T-helper 1 cell treated with Interleukin-12 subunit alpha and Interleukin-12 subunit beta and Interleukin-4 antibody, amounts not matched to agents 30 μg/mL and 1 μg/mL, for 36 hours (primary cell): Measurements from ENCODE around the gene LRRC70.
A peak's percentile ranks its signal among the peaks of the same experiment; 100 is the strongest.
"Not testable (repeated sequence)": the region's sequence is repeated elsewhere in the genome, so short reads cannot be mapped to it uniquely, and the experiment has no call there.

Source experiments
- H3K27ac Mint-ChIP-seq: one replicate; pipeline ENCODE4 v1.8.0; 2021; ENCODE audit warnings: mild to moderate bottlenecking, mixed read lengths
- H3K27me3 Mint-ChIP-seq: one replicate; pipeline ENCODE4 v1.8.0; 2021; ENCODE audit warnings: low read depth, mixed read lengths
- H3K36me3 Mint-ChIP-seq: one replicate; pipeline ENCODE4 v1.8.0; 2021; ENCODE audit warnings: low read depth, mixed read lengths
- H3K4me1 Mint-ChIP-seq: one replicate; pipeline ENCODE4 v1.8.0; 2021; ENCODE audit warnings: low read depth, mixed read lengths
- H3K4me3 Mint-ChIP-seq: one replicate; pipeline ENCODE4 v1.8.0; 2021; ENCODE audit warnings: mild to moderate bottlenecking, moderate library complexity, mixed read lengths
- H3K9me3 Mint-ChIP-seq: one replicate; pipeline ENCODE4 v1.8.0; 2021; ENCODE audit warnings: mixed read lengths

LRRC70 gene

GRCh38 chr5:62564101-62564500, 14.5 kb upstream of the LRRC70 start:
- Mint-ChIP-seq H3K27ac (no peak overlapping the region), H3K27me3 (no peaks in the 10 kb centered on the region), H3K9me3 (peaks cover 27% of the 10 kb centered on the region), H3K4me1 (no peaks in the 10 kb centered on the region), H3K4me3 (no peak overlapping the region), H3K36me3 (peaks cover 36% of the 10 kb centered on the region)

- H3K9me3 Mint-ChIP-seq: peaks cover 30% of the 10 kb centered on the region
- not testable (repeated sequence) for H3K4me3 Mint-ChIP-seq, H3K27ac Mint-ChIP-seq, H3K27me3 Mint-ChIP-seq, H3K4me1 Mint-ChIP-seq
- peaks cover 46% of the 10 kb centered on the region for H3K36me3 Mint-ChIP-seq
These were observed 12.9 kb upstream of the LRRC70 start for GRCh38 chr5:62565740-62566139.

GRCh38 chr5:62568143-62568542, 10.5 kb upstream of the LRRC70 start:
- H3K9me3 Mint-ChIP-seq: peaks cover 30% of the 10 kb centered on the region
- H3K36me3 Mint-ChIP-seq: peaks cover 46% of the 10 kb centered on the region
- H3K27ac Mint-ChIP-seq: no peak overlapping the region
- no peak overlapping the region for H3K4me3 Mint-ChIP-seq
- no peaks in the 10 kb centered on the region for H3K4me1 Mint-ChIP-seq
- no peaks in the 10 kb centered on the region for H3K27me3 Mint-ChIP-seq

GRCh38 chr5:62568800-62569432, 9.7 kb upstream of the LRRC70 start:
- H3K4me3 Mint-ChIP-seq: no peak overlapping the region
- H3K9me3 Mint-ChIP-seq: peaks cover 30% of the 10 kb centered on the region
- no peaks in the 10 kb centered on the region for H3K27me3 Mint-ChIP-seq
- H3K36me3 Mint-ChIP-seq: peaks cover 46% of the 10 kb centered on the region
- H3K27ac Mint-ChIP-seq: no peak overlapping the region
- no peaks in the 10 kb centered on the region for H3K4me1 Mint-ChIP-seq

- peaks cover 43% of the 10 kb centered on the region for H3K36me3 Mint-ChIP-seq
- no peak overlapping the region for H3K27ac Mint-ChIP-seq
- H3K27me3 Mint-ChIP-seq: no peaks in the 10 kb centered on the region
- no peak overlapping the region for H3K4me3 Mint-ChIP-seq
- H3K9me3 Mint-ChIP-seq: peaks cover 30% of the 10 kb centered on the region
- no peaks in the 10 kb centered on the region for H3K4me1 Mint-ChIP-seq
These were observed 9.1 kb upstream of the LRRC70 start for GRCh38 chr5:62569470-62569869.

GRCh38 chr5:62572918-62573514, 5.6 kb upstream of the LRRC70 start:
- Mint-ChIP-seq H3K27me3 (no peaks in the 10 kb centered on the region), H3K4me1 (peaks cover 7% of the 10 kb centered on the region), H3K4me3 (no peak overlapping the region), H3K36me3 (peaks cover 22% of the 10 kb centered on the region), H3K9me3 (peaks cover 13% of the 10 kb centered on the region), H3K27ac (no peak overlapping the region)

- H3K36me3 Mint-ChIP-seq: peaks cover 9% of the 10 kb centered on the region
- no peak overlapping the region for H3K4me3 Mint-ChIP-seq
- H3K27me3 Mint-ChIP-seq: no peaks in the 10 kb centered on the region
- H3K9me3 Mint-ChIP-seq: no peaks in the 10 kb centered on the region
- no peak overlapping the region for H3K27ac Mint-ChIP-seq
- peaks cover 10% of the 10 kb centered on the region for H3K4me1 Mint-ChIP-seq
These were observed 4.0 kb upstream of the LRRC70 start for GRCh38 chr5:62574599-62574998.

- Mint-ChIP-seq H3K4me1 (peaks cover 10% of the 10 kb centered on the region), H3K27ac (no peak overlapping the region), H3K4me3 (no peak overlapping the region), H3K27me3 (no peaks in the 10 kb centered on the region), H3K9me3 (no peaks in the 10 kb centered on the region), H3K36me3 (peaks cover 9% of the 10 kb centered on the region)
These were observed 3.6 kb upstream of the LRRC70 start for GRCh38 chr5:62575066-62575465.

GRCh38 chr5:62575489-62575888, 3.1 kb upstream of the LRRC70 start:
- H3K9me3 Mint-ChIP-seq: no peaks in the 10 kb centered on the region
- peaks cover 10% of the 10 kb centered on the region for H3K4me1 Mint-ChIP-seq
- no peak overlapping the region for H3K27ac Mint-ChIP-seq
- peaks cover 6% of the 10 kb centered on the region for H3K36me3 Mint-ChIP-seq
- no peak overlapping the region for H3K4me3 Mint-ChIP-seq
- no peaks in the 10 kb centered on the region for H3K27me3 Mint-ChIP-seq

- H3K9me3 Mint-ChIP-seq: no peaks in the 10 kb centered on the region
- H3K4me3 Mint-ChIP-seq: no peak overlapping the region
- no peaks in the 10 kb centered on the region for H3K27me3 Mint-ChIP-seq
- peaks cover 12% of the 10 kb centered on the region for H3K4me1 Mint-ChIP-seq
- H3K27ac Mint-ChIP-seq: peak overlapping the region; percentile 0
- H3K36me3 Mint-ChIP-seq: peaks cover 9% of the 10 kb centered on the region
These were observed 1.9 kb upstream of the LRRC70 start for GRCh38 chr5:62576570-62577170.

GRCh38 chr5:62577488-62577887, 1.1 kb upstream of the LRRC70 start:
- Mint-ChIP-seq H3K4me3 (no peak overlapping the region), H3K9me3 (no peaks in the 10 kb centered on the region), H3K4me1 (peaks cover 15% of the 10 kb centered on the region), H3K36me3 (peaks cover 10% of the 10 kb centered on the region), H3K27ac (no peak overlapping the region), H3K27me3 (no peaks in the 10 kb centered on the region)

GRCh38 chr5:62579761-62580160, 1.1 kb downstream of the LRRC70 start:
- Mint-ChIP-seq H3K4me1 (peaks cover 15% of the 10 kb centered on the region), H3K27me3 (no peaks in the 10 kb centered on the region), H3K36me3 (peaks cover 10% of the 10 kb centered on the region), H3K4me3 (no peak overlapping the region), H3K27ac (no peak overlapping the region), H3K9me3 (no peaks in the 10 kb centered on the region)

- no peaks in the 10 kb centered on the region for H3K9me3 Mint-ChIP-seq
- H3K4me3 Mint-ChIP-seq: no peak overlapping the region
- H3K27me3 Mint-ChIP-seq: no peaks in the 10 kb centered on the region
- H3K27ac Mint-ChIP-seq: no peak overlapping the region
- peaks cover 7% of the 10 kb centered on the region for H3K36me3 Mint-ChIP-seq
- peaks cover 18% of the 10 kb centered on the region for H3K4me1 Mint-ChIP-seq
These were observed 3.4 kb downstream of the LRRC70 start for GRCh38 chr5:62581836-62582597.

GRCh38 chr5:62584391-62584790, 5.8 kb downstream of the LRRC70 start:
- H3K9me3 Mint-ChIP-seq: no peaks in the 10 kb centered on the region
- H3K27me3 Mint-ChIP-seq: no peaks in the 10 kb centered on the region
- peaks cover 15% of the 10 kb centered on the region for H3K4me1 Mint-ChIP-seq
- peaks cover 9% of the 10 kb centered on the region for H3K36me3 Mint-ChIP-seq
- no peak overlapping the region for H3K27ac Mint-ChIP-seq
- H3K4me3 Mint-ChIP-seq: no peak overlapping the region

GRCh38 chr5:62585306-62585705, 6.7 kb downstream of the LRRC70 start:
- peaks cover 15% of the 10 kb centered on the region for H3K4me1 Mint-ChIP-seq

More at GRCh38 chr5:62585306-62585705, 6.7 kb downstream of the LRRC70 start:
- no peaks in the 10 kb centered on the region for H3K9me3 Mint-ChIP-seq
- H3K27ac Mint-ChIP-seq: no peak overlapping the region
- H3K27me3 Mint-ChIP-seq: no peaks in the 10 kb centered on the region
- H3K4me3 Mint-ChIP-seq: no peak overlapping the region
- H3K36me3 Mint-ChIP-seq: peaks cover 10% of the 10 kb centered on the region
